B cell (primary cell): ENCODE results near the gene PGM1.

Experiments used
- CTCF ChIP-seq: fragments of 200-600 bp; IDR thresholded peaks from one replicate; pipeline ENCODE4 v1.8.0; 2022; ENCODE audit warnings: antibody characterized with exemption, mild to moderate bottlenecking
- EZH2 ChIP-seq: IDR thresholded peaks from 2 replicates; pipeline ENCODE4 v1.6.1; 2012; ENCODE audit warnings: borderline replicate concordance, low read depth, mild to moderate bottlenecking, moderate library complexity, low read length; ENCODE audit not compliant: insufficient read depth, poor library complexity, severe bottlenecking

DNA sequence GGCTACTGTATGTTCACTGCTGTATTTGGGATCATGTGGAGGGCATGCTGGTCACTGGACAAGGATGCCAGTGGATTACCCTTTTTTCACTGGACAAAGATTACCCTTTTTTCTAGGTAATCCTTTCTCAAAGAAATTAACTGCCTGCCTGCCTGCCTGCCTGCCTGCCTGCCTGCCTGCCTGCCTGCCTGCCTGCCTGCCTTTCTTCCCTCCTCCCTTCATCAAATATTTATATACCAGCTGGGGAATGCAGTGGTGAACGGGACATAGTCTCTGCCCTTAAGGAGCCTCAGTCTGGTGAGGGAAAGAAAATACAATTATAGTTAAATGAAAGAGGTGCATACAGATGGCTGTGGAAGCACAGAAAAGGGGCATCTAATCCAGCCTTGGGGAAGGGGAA, 85.0 kb downstream of the PGM1 start:
- TF ChIP-seq EZH2, result no peak
- TF ChIP-seq CTCF, result no peak
